Left forelimb (tissue), 1 donor: ENCODE data around the gene WWC2.

Experiments
- DNase-seq: peaks from one replicate; pipeline ENCODE4 v3.0.0-alpha.2; 2018; ENCODE audit warnings: low spot score

Gene WWC2

GRCh38 chr4:183098723-183099536 is at the start of gene WWC2:
Gene WWC2, plus strand, starts transcription at chr4:183099257. Its CDS starts 235 bp downstream, at chr4:183099492.
- DNase-seq, result peak; percentile 95

- DNase-seq, result no peak
Measured at GRCh38 chr4:183053681-183054080, 45.4 kb upstream of the WWC2 start.

GRCh38 chr4:183057255-183057654 is 41.8 kb upstream of the WWC2 start:
- DNase-seq, result no peak

- no peak for DNase-seq
Measured at GRCh38 chr4:183059797-183060196, 39.3 kb upstream of the WWC2 start.

GRCh38 chr4:183068502-183068901 is 30.6 kb upstream of the WWC2 start:
- no peak for DNase-seq

- no peak for DNase-seq
Measured at GRCh38 chr4:183071222-183071621, 27.8 kb upstream of the WWC2 start.

GRCh38 chr4:183072176-183072575 is 26.9 kb upstream of the WWC2 start:
- no peak for DNase-seq

- no peak for DNase-seq
Measured at GRCh38 chr4:183073838-183074145, 25.3 kb upstream of the WWC2 start.

GRCh38 chr4:183074288-183074990 is 24.6 kb upstream of the WWC2 start:
- no peak for DNase-seq

- DNase-seq, result no peak
Measured at GRCh38 chr4:183078634-183079033, 20.4 kb upstream of the WWC2 start.

GRCh38 chr4:183080372-183081115 is 18.5 kb upstream of the WWC2 start:
- DNase-seq, result no peak

GRCh38 chr4:183081116-183081469 is 18.0 kb upstream of the WWC2 start:
- DNase-seq, result no peak

- DNase-seq, result no peak
Measured at GRCh38 chr4:183082053-183082452, 17.0 kb upstream of the WWC2 start.

- DNase-seq, result no peak
Measured at GRCh38 chr4:183094393-183095198, 4.5 kb upstream of the WWC2 start.

GRCh38 chr4:183095199-183095512 is 3.9 kb upstream of the WWC2 start:
- DNase-seq, result no peak

GRCh38 chr4:183096276-183096965 is 2.6 kb upstream of the WWC2 start:
- no peak for DNase-seq

- peak; percentile 73 for DNase-seq
Measured at GRCh38 chr4:183097231-183098018, 1.6 kb upstream of the WWC2 start.

GRCh38 chr4:183098019-183098722 is 886 bp upstream of the WWC2 start:
- peak; percentile 82 for DNase-seq

- peak; percentile 64 for DNase-seq
Measured at GRCh38 chr4:183099537-183100297, 660 bp downstream of the WWC2 start.

GRCh38 chr4:183100298-183100599 is 1.2 kb downstream of the WWC2 start:
- DNase-seq, result no peak
